Nephron progenitor cell (in vitro differentiated cells): Measurements from ENCODE around the gene SBNO2.
A peak's percentile ranks its signal among the peaks of the same experiment; 100 is the strongest.

Source experiments
- DNase-seq: peaks from one replicate; pipeline ENCODE4 v3.0.0; 2021
- H3K27ac Mint-ChIP-seq: 2 replicates; pipeline ENCODE4 v1.8.0; 2021; ENCODE audit warnings: mild to moderate bottlenecking, moderate library complexity, mixed read lengths
- H3K27me3 Mint-ChIP-seq: 2 replicates; pipeline ENCODE4 v1.8.0; 2021; ENCODE audit warnings: mild to moderate bottlenecking, low read depth, mixed read lengths; ENCODE audit not compliant: poor library complexity
- H3K36me3 Mint-ChIP-seq: 2 replicates; pipeline ENCODE4 v1.8.0; 2021; ENCODE audit warnings: low read depth, mixed read lengths
- H3K4me1 Mint-ChIP-seq: 2 replicates; pipeline ENCODE4 v1.8.0; 2021; ENCODE audit warnings: mixed read lengths
- H3K4me3 Mint-ChIP-seq: 2 replicates; pipeline ENCODE4 v1.8.0; 2021; ENCODE audit warnings: mild to moderate bottlenecking, moderate library complexity, mixed read lengths
- H3K9me3 Mint-ChIP-seq: 2 replicates; pipeline ENCODE4 v1.8.0; 2021; ENCODE audit warnings: mild to moderate bottlenecking, moderate library complexity, mixed read lengths
- TF ChIP-seq, protein P1 (sequence below): fragments of 200-600 bp; sonication (generic); IDR thresholded peaks from 2 replicates; pipeline ENCODE4 v1.5.0; 2021; ENCODE audit warnings: antibody characterized with exemption

The SBNO2 gene

GRCh38 chr19:1070576-1070930, 103.5 kb downstream of the SBNO2 start:
- TF ChIP-seq, protein P1, sequence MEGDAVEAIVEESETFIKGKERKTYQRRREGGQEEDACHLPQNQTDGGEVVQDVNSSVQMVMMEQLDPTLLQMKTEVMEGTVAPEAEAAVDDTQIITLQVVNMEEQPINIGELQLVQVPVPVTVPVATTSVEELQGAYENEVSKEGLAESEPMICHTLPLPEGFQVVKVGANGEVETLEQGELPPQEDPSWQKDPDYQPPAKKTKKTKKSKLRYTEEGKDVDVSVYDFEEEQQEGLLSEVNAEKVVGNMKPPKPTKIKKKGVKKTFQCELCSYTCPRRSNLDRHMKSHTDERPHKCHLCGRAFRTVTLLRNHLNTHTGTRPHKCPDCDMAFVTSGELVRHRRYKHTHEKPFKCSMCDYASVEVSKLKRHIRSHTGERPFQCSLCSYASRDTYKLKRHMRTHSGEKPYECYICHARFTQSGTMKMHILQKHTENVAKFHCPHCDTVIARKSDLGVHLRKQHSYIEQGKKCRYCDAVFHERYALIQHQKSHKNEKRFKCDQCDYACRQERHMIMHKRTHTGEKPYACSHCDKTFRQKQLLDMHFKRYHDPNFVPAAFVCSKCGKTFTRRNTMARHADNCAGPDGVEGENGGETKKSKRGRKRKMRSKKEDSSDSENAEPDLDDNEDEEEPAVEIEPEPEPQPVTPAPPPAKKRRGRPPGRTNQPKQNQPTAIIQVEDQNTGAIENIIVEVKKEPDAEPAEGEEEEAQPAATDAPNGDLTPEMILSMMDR = no peak
- Mint-ChIP-seq H3K27me3 (peaks cover 67% of the 10 kb centered on the region), H3K27ac (no peak overlapping the region), H3K36me3 (peaks cover under 1% of the 10 kb centered on the region), H3K4me1 (peaks cover 22% of the 10 kb centered on the region), H3K9me3 (no peaks in the 10 kb centered on the region), H3K4me3 (no peak overlapping the region)
- DNase-seq = no peak

DNA sequence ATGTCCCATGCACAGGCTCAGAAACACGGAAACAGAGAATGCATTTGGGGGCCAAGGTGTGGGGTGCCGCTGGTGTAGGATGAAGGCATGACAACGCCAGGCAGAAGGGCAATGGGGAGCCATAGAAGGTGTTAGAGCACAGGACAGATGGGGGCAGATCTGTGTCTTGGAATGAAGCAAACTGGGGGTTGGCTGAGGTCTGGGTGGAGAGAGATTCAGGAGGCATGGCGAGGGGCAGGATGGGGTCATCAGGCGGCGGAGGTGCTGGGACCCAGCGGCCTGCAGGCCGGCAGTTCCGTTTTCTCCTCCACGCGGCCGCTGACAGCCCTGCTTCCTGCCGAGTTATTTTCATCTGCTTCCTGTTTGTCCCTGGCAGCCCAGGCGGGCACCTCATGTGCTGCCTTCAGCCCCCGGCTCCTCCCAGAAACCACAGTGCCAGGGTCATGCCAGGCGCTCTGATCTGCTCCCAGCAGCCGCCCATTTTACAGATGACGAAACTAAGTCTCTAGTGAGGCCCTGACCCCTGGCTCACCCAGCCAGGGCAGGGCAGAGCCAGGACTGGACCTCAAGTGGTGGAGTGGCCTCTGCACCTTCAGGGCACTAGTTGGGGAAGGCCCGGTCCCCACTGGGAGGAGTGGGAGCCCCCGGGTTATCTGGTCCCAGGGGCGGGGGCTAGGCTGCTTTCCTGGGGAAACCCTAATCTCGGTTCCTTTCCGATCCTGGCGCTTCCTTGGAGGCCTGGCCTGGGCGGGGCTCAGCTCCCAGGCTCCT, 104.9 kb downstream of the SBNO2 start:
- H3K4me1 Mint-ChIP-seq = peaks cover 25% of the 10 kb centered on the region
- no peak for DNase-seq
- TF ChIP-seq, protein P1 = no peak
- no peak overlapping the region for H3K27ac Mint-ChIP-seq
- peak overlapping the region; percentile 43 for H3K4me3 Mint-ChIP-seq
- H3K27me3 Mint-ChIP-seq = peaks cover 81% of the 10 kb centered on the region
- no peaks in the 10 kb centered on the region for H3K36me3 Mint-ChIP-seq
- no peaks in the 10 kb centered on the region for H3K9me3 Mint-ChIP-seq

- TF ChIP-seq, protein P1 = no peak
- Mint-ChIP-seq H3K27me3 (peaks cover 88% of the 10 kb centered on the region), H3K4me1 (peaks cover 25% of the 10 kb centered on the region), H3K4me3 (peak overlapping the region; percentile 62), H3K27ac (no peak overlapping the region), H3K36me3 (no peaks in the 10 kb centered on the region), H3K9me3 (no peaks in the 10 kb centered on the region)
- no peak for DNase-seq
Measured at GRCh38 chr19:1068009-1069001, 105.8 kb downstream of the SBNO2 start.

DNA sequence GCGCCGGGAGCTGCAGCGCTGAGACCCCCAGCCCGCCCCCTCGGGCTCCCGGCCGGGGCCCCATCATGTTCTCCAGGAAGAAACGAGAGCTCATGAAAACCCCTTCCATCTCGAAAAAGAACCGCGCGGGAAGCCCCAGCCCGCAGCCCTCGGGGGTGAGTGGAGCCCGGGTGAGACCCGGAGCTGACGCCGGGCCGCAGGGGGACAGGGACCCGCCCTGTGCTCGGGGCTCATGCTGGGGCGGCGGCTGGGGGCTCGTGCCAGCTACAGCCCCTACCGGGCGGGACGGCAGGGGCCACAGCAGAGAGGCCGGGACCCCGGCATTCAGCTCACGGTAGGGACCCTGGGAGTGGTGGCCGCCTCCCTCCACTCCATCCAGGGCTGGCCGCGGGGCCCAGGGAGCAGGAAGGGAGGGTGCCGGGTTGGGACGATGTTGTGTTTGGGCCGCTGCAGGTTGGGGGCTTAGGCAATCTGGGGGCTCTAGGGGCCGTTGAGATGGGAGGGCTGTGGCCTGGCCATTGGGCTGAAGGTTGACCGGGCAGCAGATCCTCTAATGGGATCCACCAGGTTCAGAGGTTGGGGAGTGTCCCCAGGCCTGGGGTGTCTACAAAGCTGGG, 106.6 kb downstream of the SBNO2 start:
- TF ChIP-seq, protein P1 = no peak
- H3K27ac Mint-ChIP-seq = no peak overlapping the region
- peaks cover 83% of the 10 kb centered on the region for H3K27me3 Mint-ChIP-seq
- no peaks in the 10 kb centered on the region for H3K36me3 Mint-ChIP-seq
- no peaks in the 10 kb centered on the region for H3K9me3 Mint-ChIP-seq
- H3K4me1 Mint-ChIP-seq = peaks cover 27% of the 10 kb centered on the region
- peak overlapping the region; percentile 62 for H3K4me3 Mint-ChIP-seq
- DNase-seq = no peak

DNA sequence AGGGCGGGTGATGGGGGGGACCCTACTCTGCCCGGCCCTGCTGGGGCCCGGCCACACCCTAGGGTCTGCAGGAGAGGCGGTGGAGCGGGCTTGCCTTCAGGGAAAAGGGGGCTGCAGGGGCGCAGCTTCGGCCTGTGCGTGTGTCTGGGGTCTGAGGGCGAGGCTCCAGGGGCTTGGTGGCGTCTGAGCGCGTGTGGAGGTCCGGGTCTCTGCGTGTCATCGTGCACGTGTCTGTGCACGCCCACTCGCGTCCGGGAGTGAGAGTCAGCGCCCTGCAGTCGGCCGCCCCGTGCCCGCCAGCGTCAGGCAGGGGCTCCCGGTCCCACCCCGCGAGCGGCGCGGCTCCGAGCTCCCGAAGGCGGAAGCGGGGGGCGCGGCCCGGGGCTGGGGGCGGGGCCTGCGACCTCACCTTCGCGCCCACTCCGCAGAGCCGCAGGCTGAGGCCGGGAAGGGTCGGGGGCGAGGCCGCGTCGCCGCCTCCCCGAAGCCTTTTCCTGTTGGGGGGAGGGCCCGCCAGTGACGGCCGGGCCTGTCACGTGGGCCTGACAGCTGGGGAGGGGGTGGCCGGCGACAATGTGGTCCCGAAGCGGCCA, 107.2 kb downstream of the SBNO2 start, which contains the start of gene ARHGAP45:
Gene ARHGAP45 (plus strand): TSS at position 420 of the 593 bp plus-strand sequence. CDS start 239 bp downstream, outside the sequence.
- Mint-ChIP-seq H3K27me3 (peaks cover 77% of the 10 kb centered on the region), H3K27ac (no peak within 1 kb of the TSS)
- TF ChIP-seq, protein P1 = no peak

More for the DNA sequence above, 107.2 kb downstream of the SBNO2 start, which contains the start of gene ARHGAP45:
- H3K4me1 Mint-ChIP-seq = peaks cover 27% of the 10 kb centered on the region
- peak; percentile 54 for DNase-seq
- H3K9me3 Mint-ChIP-seq = no peaks in the 10 kb centered on the region
- H3K4me3 Mint-ChIP-seq = peak within 1 kb of the TSS; percentile 62
- H3K36me3 Mint-ChIP-seq = no peaks in the 10 kb centered on the region
